Measurements from ENCODE around the gene ANKRD12. TPM values are rescaled to one million over a fixed set of nuclear protein-coding genes. Genes with fewer than 3 reads are reported as not detected.
"Not testable (repeated sequence)": the region's sequence is repeated elsewhere in the genome, so short reads cannot be mapped to it uniquely, and the experiment has no call there.

Gene ANKRD12
- total RNA-seq, 1 experiment from 2014 or later: 21.4 TPM

- DNase-seq (ENCODE audit: low read depth): no peak
Measured at GRCh38 chr18:9231852-9232486, 95.4 kb downstream of the ANKRD12 start.

- no peak for DNase-seq (ENCODE audit: low read depth)
Measured at GRCh38 chr18:9232977-9233376, 96.4 kb downstream of the ANKRD12 start.

- DNase-seq (ENCODE audit: low read depth): no peak
Measured at GRCh38 chr18:9233771-9234440, 97.3 kb downstream of the ANKRD12 start.

GRCh38 chr18:9234528-9234927, 97.9 kb downstream of the ANKRD12 start:
- DNase-seq (ENCODE audit: low read depth): no peak

GRCh38 chr18:9237981-9238380, 101.4 kb downstream of the ANKRD12 start:
- no peak for DNase-seq (ENCODE audit: low read depth)

- no peak for DNase-seq (ENCODE audit: low read depth)
Measured at GRCh38 chr18:9239720-9240119, 103.1 kb downstream of the ANKRD12 start.

- DNase-seq (ENCODE audit: low read depth): no peak
Measured at GRCh38 chr18:9240270-9240669, 103.7 kb downstream of the ANKRD12 start.

GRCh38 chr18:9243029-9243428, 106.4 kb downstream of the ANKRD12 start:
- DNase-seq (ENCODE audit: low read depth): no peak

- no peak for DNase-seq (ENCODE audit: low read depth)
Measured at GRCh38 chr18:9244376-9244775, 107.8 kb downstream of the ANKRD12 start.

- no peak for DNase-seq (ENCODE audit: low read depth)
Measured at GRCh38 chr18:9248661-9249060, 112.1 kb downstream of the ANKRD12 start.

GRCh38 chr18:9249254-9249653, 112.7 kb downstream of the ANKRD12 start:
- DNase-seq (ENCODE audit: low read depth): no peak

GRCh38 chr18:9259173-9259572, 122.6 kb downstream of the ANKRD12 start:
- DNase-seq (ENCODE audit: low read depth): no peak

- peak; percentile 5 for DNase-seq (ENCODE audit: low read depth)
Measured at GRCh38 chr18:9260388-9261380, 124.1 kb downstream of the ANKRD12 start.

GRCh38 chr18:9263264-9263663, 126.7 kb downstream of the ANKRD12 start:
- no peak for DNase-seq (ENCODE audit: low read depth)

GRCh38 chr18:9264797-9265196, 128.2 kb downstream of the ANKRD12 start:
- DNase-seq (ENCODE audit: low read depth): not testable (repeated sequence)

GRCh38 chr18:9273221-9273620, 136.6 kb downstream of the ANKRD12 start:
- DNase-seq (ENCODE audit: low read depth): no peak

- no peak for DNase-seq (ENCODE audit: low read depth)
Measured at GRCh38 chr18:9275890-9276289, 139.3 kb downstream of the ANKRD12 start.

- DNase-seq (ENCODE audit: low read depth): no peak
Measured at GRCh38 chr18:9278028-9278427, 141.4 kb downstream of the ANKRD12 start.

GRCh38 chr18:9280849-9281248, 144.3 kb downstream of the ANKRD12 start:
- DNase-seq (ENCODE audit: low read depth): no peak

GRCh38 chr18:9281780-9282179, 145.2 kb downstream of the ANKRD12 start:
- DNase-seq (ENCODE audit: low read depth): no peak

GRCh38 chr18:9283791-9284190, 147.2 kb downstream of the ANKRD12 start:
- DNase-seq (ENCODE audit: low read depth): no peak

GRCh38 chr18:9285604-9286003, 149.0 kb downstream of the ANKRD12 start:
- DNase-seq (ENCODE audit: low read depth): no peak
